Esophagus squamous epithelium (tissue), 5 donors: ENCODE results near the gene KCNN3. TPM values are rescaled to one million over a fixed set of nuclear protein-coding genes. Genes with fewer than 3 reads are reported as not detected.

Experiments used
- DNase-seq: peaks from one replicate; lab custom pipeline; 2025; lab: John Stamatoyannopoulos, UW
- H3K27ac ChIP-seq, 4 donors: fragments of 200-600 bp; sonication (generic); one replicate each; pipeline ENCODE4 v1.5.1; 2016 to 2019; ENCODE audit warnings: mild to moderate bottlenecking in 1 of 4
- H3K27me3 ChIP-seq, 4 donors: fragments of 200-600 bp; sonication (generic); 1 replicate in 3 of 4; 2 replicates in 1 of 4; pipeline versions ENCODE4 v1.5.1 to v1.6.0; 2017 to 2021; ENCODE audit warnings: antibody characterized with exemption in 1 of 4
- H3K36me3 ChIP-seq, 3 donors: fragments of 200-600 bp; sonication (generic); one replicate each; pipeline ENCODE4 v1.5.1; 2016 to 2019
- H3K4me1 ChIP-seq, 3 donors: fragments of 200-600 bp; sonication (generic); one replicate each; pipeline ENCODE4 v1.5.1; 2017 to 2019
- H3K4me3 ChIP-seq, 4 donors: fragments of 200-600 bp; sonication (generic); 1 replicate in 3 of 4; 2 replicates in 1 of 4; pipeline ENCODE4 v1.5.1; 2016 to 2019; ENCODE audit warnings: mild to moderate bottlenecking in 2 of 4, moderate library complexity in 1 of 4
- H3K9me3 ChIP-seq, 3 donors: fragments of 200-600 bp; sonication (generic); one replicate each; pipeline ENCODE4 v1.5.1; 2016 to 2019
- CTCF ChIP-seq, 6 experiments: fragments of 450-650 bp in 4 of 6; fragments of 200-600 bp in 2 of 6; sonication (generic) in 2 of 6; IDR thresholded peaks; one replicate each; pipeline ENCODE4 v1.5.1; 2016 to 2019; ENCODE audit warnings: antibody characterized with exemption in 6 of 6, mild to moderate bottlenecking in 4 of 6, moderate library complexity in 4 of 6
- POLR2A ChIP-seq, 4 donors: fragments of 450-650 bp; IDR thresholded peaks; one replicate each; pipeline ENCODE4 v1.6.1; 2017; ENCODE audit warnings: antibody characterized with exemption in 4 of 4, mild to moderate bottlenecking in 4 of 4, moderate library complexity in 3 of 4
- WGBS, 2 donors: methylation state at CpG; one replicate each; pipeline ENCODE4 v1.1.5; 2018; 5-methylcytosine and 5-hydroxymethylcytosine counted together
- intact Hi-C: fragments of 100-400 bp; cut with DNase I; formaldehyde crosslinking; loops from one replicate; pipeline ENCODE4 v1.15.0; 2022
- total RNA-seq, 4 donors: library from RNA; depleted of rRNA; stranded (reverse); fragments of >200 nt; gene quantifications; one replicate each; pipeline ENCODE4 v1.1.0, GENCODE V29; 2016
- donor health status: DM: yes; HTN: yes; CAD: no.

The KCNN3 gene
- 1 to 10 TPM in 1 of 4 donors, under 1 TPM in 3; 0.08 to 1.7 (median 0.50) TPM for total RNA-seq

- H3K27me3 ChIP-seq, result peaks cover 0 to 43% (median 3%) of the 10 kb centered on the region in 4 donors
- intact Hi-C loops, result loop anchor here (10.0 kb wide), 1 partner anchor 305 kb away; the partner anchor contains the start of gene CHRNB2
- H3K36me3 ChIP-seq, result no peaks in the 10 kb centered on the region
- H3K9me3 ChIP-seq, result no peaks in the 10 kb centered on the region
- peak within 1 kb of the TSS in 3 of 4 donors; percentile 26 to 60 (median 44) for H3K27ac ChIP-seq
- peak within 1 kb of the TSS; percentile 2 to 49 (median 39) for H3K4me3 ChIP-seq
- TF ChIP-seq POLR2A (IDR thresholded peaks at IDR 0.05) (no peak), CTCF (IDR thresholded peaks at IDR 0.05) (peak in 1 of 6 experiments; percentile 23)
- 2 to 9% methylated on average over 7 to 14 of the region's 17 CpGs for WGBS, 2 donors
- no peak for DNase-seq
- H3K4me1 ChIP-seq, result peaks cover 15 to 42% (median 28%) of the 10 kb centered on the region in 3 donors
Observed at GRCh38 chr1:154870115-154870571, at the start of gene KCNN3. TSS of gene KCNN3 (minus strand) at chr1:154870281. CDS start at chr1:154869964, 317 bp downstream.

- H3K36me3 ChIP-seq, result no peaks in the 10 kb centered on the region
- H3K4me3 ChIP-seq, result no peak overlapping the region
- no peaks in the 10 kb centered on the region for H3K27me3 ChIP-seq
- no peaks in the 10 kb centered on the region for H3K9me3 ChIP-seq
- no peak overlapping the region for H3K27ac ChIP-seq
- TF ChIP-seq POLR2A (IDR thresholded peaks at IDR 0.05) (no peak), CTCF (IDR thresholded peaks at IDR 0.05) (no peak)
- DNase-seq, result no peak
- intact Hi-C loops, result no loop called here
- WGBS, 2 donors, result 91 to 96% methylated on average over 3 of the region's 3 CpGs
- H3K4me1 ChIP-seq, result peaks cover 4 to 40% (median 16%) of the 10 kb centered on the region in 3 donors
Observed at GRCh38 chr1:154913273-154913672, 43.2 kb upstream of the KCNN3 start.

DNA sequence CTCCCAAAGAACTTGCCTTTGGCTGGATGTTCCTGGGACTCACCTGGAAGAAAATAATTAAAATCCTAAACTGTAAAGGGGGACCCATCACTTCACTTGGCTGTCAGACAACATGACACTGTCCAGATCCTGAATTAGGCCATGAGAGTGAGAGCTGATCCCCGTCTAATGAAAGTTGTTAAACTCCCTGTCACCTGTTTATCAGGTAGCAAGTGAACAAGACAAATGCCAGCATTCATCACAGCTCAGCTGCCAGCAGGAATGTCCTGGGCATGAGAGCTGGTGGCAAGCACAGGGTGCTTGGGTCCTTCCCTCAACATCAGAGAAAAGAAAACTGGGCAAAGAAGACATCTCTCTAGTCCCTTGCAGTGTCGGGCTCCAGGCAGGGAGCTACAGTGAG is 42.7 kb upstream of the KCNN3 start:
- H3K27me3 ChIP-seq, result no peaks in the 10 kb centered on the region
- no peak for DNase-seq
- WGBS, 2 donors, result 64 to 79% methylated on average over 2 of the region's 2 CpGs
- H3K4me3 ChIP-seq, result no peak overlapping the region
- no peaks in the 10 kb centered on the region for H3K36me3 ChIP-seq
- no peak for TF ChIP-seq CTCF (IDR thresholded peaks at IDR 0.05)
- TF ChIP-seq POLR2A (IDR thresholded peaks at IDR 0.05), result no peak
- no peaks in the 10 kb centered on the region for H3K9me3 ChIP-seq
- peaks cover 4 to 41% (median 16%) of the 10 kb centered on the region in 3 donors for H3K4me1 ChIP-seq
- intact Hi-C loops, result no loop called here
- H3K27ac ChIP-seq, result no peak overlapping the region

GRCh38 chr1:154911691-154912550 is 41.8 kb upstream of the KCNN3 start:
- Histone ChIP-seq H3K27me3 (no peaks in the 10 kb centered on the region), H3K9me3 (no peaks in the 10 kb centered on the region), H3K4me3 (no peak overlapping the region), H3K4me1 (peaks cover 4 to 41% (median 16%) of the 10 kb centered on the region in 3 donors), H3K27ac (peak overlapping the region in 3 of 4 donors; percentile 54 to 79 (median 54)), H3K36me3 (no peaks in the 10 kb centered on the region)
- TF ChIP-seq POLR2A (IDR thresholded peaks at IDR 0.05), result no peak
- no peak for TF ChIP-seq CTCF (IDR thresholded peaks at IDR 0.05)
- DNase-seq, result no peak
- intact Hi-C loops, result no loop called here
- 71 to 79% methylated on average over 3 to 6 of the region's 8 CpGs for WGBS, 2 donors

GRCh38 chr1:154910851-154911250 is 40.8 kb upstream of the KCNN3 start:
- Histone ChIP-seq H3K4me1 (peaks cover 4 to 41% (median 16%) of the 10 kb centered on the region in 3 donors), H3K36me3 (no peaks in the 10 kb centered on the region), H3K27ac (peak overlapping the region; percentile 44 to 79 (median 54)), H3K27me3 (no peaks in the 10 kb centered on the region), H3K4me3 (no peak overlapping the region), H3K9me3 (no peaks in the 10 kb centered on the region)
- WGBS, 2 donors, result 36 to 53% methylated on average over 3 to 5 of the region's 5 CpGs
- no peak for DNase-seq
- no peak for TF ChIP-seq CTCF (IDR thresholded peaks at IDR 0.05)
- no peak for TF ChIP-seq POLR2A (IDR thresholded peaks at IDR 0.05)
- intact Hi-C loops, result no loop called here
